Loucy (cell line): Measurements from ENCODE around the gene RNF13.
"Not testable (repeated sequence)": the region's sequence is repeated elsewhere in the genome, so short reads cannot be mapped to it uniquely, and the experiment has no call there.

Experiments used
- H2AFZ ChIP-seq: fragments of 200-600 bp; sonication (generic); 2 replicates; pipeline ENCODE4 v1.6.0; 2016; ENCODE audit warnings: antibody characterized with exemption, mild to moderate bottlenecking, low read length, moderate library complexity
- H3F3A ChIP-seq: fragments of 200-600 bp; 2 replicates; pipeline ENCODE4 v1.6.0; 2016; ENCODE audit warnings: antibody characterized with exemption, low read depth, mild to moderate bottlenecking
- H3K27me3 ChIP-seq: fragments of 200-600 bp; sonication (generic); 2 replicates; pipeline ENCODE4 v1.6.1; 2014; ENCODE audit warnings: low read length, mild to moderate bottlenecking; ENCODE audit not compliant: insufficient read depth, poor library complexity, severe bottlenecking
- H3K36me3 ChIP-seq: fragments of 200-600 bp; sonication (generic); 2 replicates; pipeline ENCODE4 v1.6.1; 2016; ENCODE audit warnings: low read length; ENCODE audit not compliant: insufficient read depth
- H3K4me1 ChIP-seq: fragments of 200-600 bp; sonication (generic); 2 replicates; pipeline ENCODE4 v1.5.1; 2014; ENCODE audit warnings: low read length, mild to moderate bottlenecking; ENCODE audit not compliant: insufficient read depth, poor library complexity, severe bottlenecking
- H3K4me2 ChIP-seq: fragments of 200-600 bp; sonication (generic); 2 replicates; pipeline ENCODE4 v1.6.0; 2014; ENCODE audit warnings: antibody characterized with exemption, low read length, low read depth, mild to moderate bottlenecking; ENCODE audit not compliant: poor library complexity, severe bottlenecking
- H3K4me3 ChIP-seq: fragments of 200-600 bp; sonication (generic); 2 replicates; pipeline ENCODE4 v1.5.1; 2014; ENCODE audit warnings: low read length, mild to moderate bottlenecking, mixed read lengths; ENCODE audit not compliant: poor library complexity, severe bottlenecking
- H3K79me2 ChIP-seq: fragments of 200-600 bp; sonication (generic); 2 replicates; pipeline ENCODE4 v1.6.1; 2014; ENCODE audit warnings: low read length; ENCODE audit not compliant: insufficient read depth
- H3K9ac ChIP-seq: fragments of 200-600 bp; sonication (generic); 2 replicates; pipeline ENCODE4 v1.6.0; 2014; ENCODE audit warnings: mild to moderate bottlenecking, low read depth, low read length, moderate library complexity; ENCODE audit not compliant: poor library complexity, severe bottlenecking
- H3K9me2 ChIP-seq: fragments of 200-600 bp; sonication (generic); replicated peaks from 2 replicates; pipeline ENCODE4 v1.6.1; 2016; ENCODE audit warnings: low read depth, low read length, mixed read lengths
- H3K9me3 ChIP-seq: fragments of 200-600 bp; sonication (generic); 2 replicates; pipeline ENCODE4 v1.6.1; 2014; ENCODE audit warnings: mild to moderate bottlenecking, antibody characterized with exemption, low read length, low read depth; ENCODE audit not compliant: insufficient read depth
- H4K20me1 ChIP-seq: fragments of 200-600 bp; sonication (generic); 2 replicates; pipeline ENCODE4 v1.6.0; 2014; ENCODE audit warnings: antibody characterized with exemption, low read length, mild to moderate bottlenecking; ENCODE audit not compliant: insufficient read depth, poor library complexity, severe bottlenecking
- CTCF ChIP-seq: fragments of 200-600 bp; sonication (generic); conservative IDR thresholded peaks from 2 replicates; pipeline ENCODE4 v1.5.1; 2014; ENCODE audit warnings: mild to moderate bottlenecking, antibody characterized with exemption, low read length
- EZH2phosphoT487 ChIP-seq: fragments of 200-600 bp; IDR thresholded peaks from 2 replicates; pipeline ENCODE4 v1.6.1; 2018; ENCODE audit warnings: antibody characterized with exemption, mild to moderate bottlenecking, moderate library complexity, borderline replicate concordance

The RNF13 gene

GRCh38 chr3:149934524-149934923, 121.5 kb downstream of the RNF13 start:
- H3K9ac ChIP-seq = no peak overlapping the region
- no peaks in the 10 kb centered on the region for H3K27me3 ChIP-seq
- H3K36me3 ChIP-seq = peaks cover 10% of the 10 kb centered on the region; the same call in 1 of the 2 replicates
- no peaks in the 10 kb centered on the region for H3K4me1 ChIP-seq
- H4K20me1 ChIP-seq = no peaks in the 10 kb centered on the region
- H3K79me2 ChIP-seq = no peaks in the 10 kb centered on the region
- H3K9me2 ChIP-seq = no peaks in the 10 kb centered on the region
- no peak overlapping the region for H2AFZ ChIP-seq
- TF ChIP-seq EZH2phosphoT487 = no peak
- H3K4me2 ChIP-seq = no peak overlapping the region
- H3F3A ChIP-seq = no peaks in the 10 kb centered on the region
- H3K9me3 ChIP-seq = peaks cover 7% of the 10 kb centered on the region; the same call in 1 of the 2 replicates
- no peak overlapping the region for H3K4me3 ChIP-seq

- Histone ChIP-seq H3K9me3 (peaks cover 7% of the 10 kb centered on the region; the same call in 1 of the 2 replicates), H3F3A (no peaks in the 10 kb centered on the region), H3K4me3 (no peak overlapping the region), H3K27me3 (no peaks in the 10 kb centered on the region), H3K36me3 (peaks cover 9% of the 10 kb centered on the region; the same call in 1 of the 2 replicates), H3K4me2 (no peak overlapping the region), H3K4me1 (no peaks in the 10 kb centered on the region), H3K79me2 (no peaks in the 10 kb centered on the region), H3K9me2 (no peaks in the 10 kb centered on the region), H3K9ac (no peak overlapping the region), H2AFZ (no peak overlapping the region), H4K20me1 (no peaks in the 10 kb centered on the region)
- TF ChIP-seq CTCF (peak; percentile 90), EZH2phosphoT487 (no peak)
Observed at GRCh38 chr3:149936812-149937230, 123.8 kb downstream of the RNF13 start.

GRCh38 chr3:149938392-149939055, 125.5 kb downstream of the RNF13 start:
- not testable (repeated sequence) for H2AFZ ChIP-seq, H3K9me2 ChIP-seq, H3K27me3 ChIP-seq, H3K9ac ChIP-seq, H3K4me3 ChIP-seq, H3K4me1 ChIP-seq, H3K9me3 ChIP-seq, H3K4me2 ChIP-seq, H3K36me3 ChIP-seq, H4K20me1 ChIP-seq, H3F3A ChIP-seq, H3K79me2 ChIP-seq

- Histone ChIP-seq H3K9ac (no peak overlapping the region), H3F3A (no peaks in the 10 kb centered on the region), H2AFZ (no peak overlapping the region), H3K4me1 (no peaks in the 10 kb centered on the region), H3K4me2 (no peak overlapping the region), H3K27me3 (no peaks in the 10 kb centered on the region), H3K9me3 (no peaks in the 10 kb centered on the region), H4K20me1 (no peaks in the 10 kb centered on the region), H3K79me2 (no peaks in the 10 kb centered on the region), H3K36me3 (peaks cover 6% of the 10 kb centered on the region; the same call in 1 of the 2 replicates), H3K9me2 (no peaks in the 10 kb centered on the region), H3K4me3 (no peak overlapping the region)
- no peak for TF ChIP-seq CTCF
- no peak for TF ChIP-seq EZH2phosphoT487
Observed at GRCh38 chr3:149941186-149941585, 128.2 kb downstream of the RNF13 start.
